HG03039 (cell line): ENCODE measurements around the gene GRIN1.
"Not testable (repeated sequence)": the region's sequence is repeated elsewhere in the genome, so short reads cannot be mapped to it uniquely, and the experiment has no call there.

Source experiments
- ATAC-seq: cut with Tn5 transposase; IDR thresholded peaks from one replicate; pipeline ENCODE4 v1.9.1; 2021; ENCODE audit warnings: mild to moderate bottlenecking, moderate library complexity; ENCODE audit not compliant: unreplicated experiment

The GRIN1 gene

GRCh38 chr9:137127301-137128157, 11.4 kb upstream of the GRIN1 start:
- no peak for ATAC-seq

GRCh38 chr9:137128158-137128861, 10.6 kb upstream of the GRIN1 start:
- ATAC-seq = no peak

- no peak for ATAC-seq
These were observed 10.0 kb upstream of the GRIN1 start for GRCh38 chr9:137128862-137129455.

GRCh38 chr9:137129456-137130175, 9.3 kb upstream of the GRIN1 start:
- ATAC-seq = peak; percentile 70

GRCh38 chr9:137130176-137130755, 8.7 kb upstream of the GRIN1 start:
- ATAC-seq = no peak

GRCh38 chr9:137134191-137134590, 4.8 kb upstream of the GRIN1 start:
- no peak for ATAC-seq

- ATAC-seq = not testable (repeated sequence)
These were observed 3.8 kb upstream of the GRIN1 start for GRCh38 chr9:137135154-137135553.

- no peak for ATAC-seq
These were observed 2.6 kb upstream of the GRIN1 start for GRCh38 chr9:137136261-137136880.

- ATAC-seq = no peak
These were observed 1.9 kb upstream of the GRIN1 start for GRCh38 chr9:137136881-137137607.

- ATAC-seq = no peak
These were observed 764 bp upstream of the GRIN1 start for GRCh38 chr9:137138058-137138721.

GRCh38 chr9:137139468-137140150, 655 bp downstream of the GRIN1 start:
- ATAC-seq = no peak

- ATAC-seq = no peak
These were observed 1.4 kb downstream of the GRIN1 start for GRCh38 chr9:137140151-137141012.

GRCh38 chr9:137141050-137141810, 2.3 kb downstream of the GRIN1 start:
- ATAC-seq = no peak

GRCh38 chr9:137141976-137142936, 3.3 kb downstream of the GRIN1 start:
- no peak for ATAC-seq

- no peak for ATAC-seq
These were observed 4.5 kb downstream of the GRIN1 start for GRCh38 chr9:137143459-137143858.
